Measurements from ENCODE around the gene SUDS3. TPM values are rescaled to one million over a fixed set of nuclear protein-coding genes. Genes with fewer than 3 reads are reported as not detected.

The SUDS3 gene, protein sequence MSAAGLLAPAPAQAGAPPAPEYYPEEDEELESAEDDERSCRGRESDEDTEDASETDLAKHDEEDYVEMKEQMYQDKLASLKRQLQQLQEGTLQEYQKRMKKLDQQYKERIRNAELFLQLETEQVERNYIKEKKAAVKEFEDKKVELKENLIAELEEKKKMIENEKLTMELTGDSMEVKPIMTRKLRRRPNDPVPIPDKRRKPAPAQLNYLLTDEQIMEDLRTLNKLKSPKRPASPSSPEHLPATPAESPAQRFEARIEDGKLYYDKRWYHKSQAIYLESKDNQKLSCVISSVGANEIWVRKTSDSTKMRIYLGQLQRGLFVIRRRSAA
- 10 to 100 TPM; 23.9 to 32.4 TPM for total RNA-seq

DNA sequence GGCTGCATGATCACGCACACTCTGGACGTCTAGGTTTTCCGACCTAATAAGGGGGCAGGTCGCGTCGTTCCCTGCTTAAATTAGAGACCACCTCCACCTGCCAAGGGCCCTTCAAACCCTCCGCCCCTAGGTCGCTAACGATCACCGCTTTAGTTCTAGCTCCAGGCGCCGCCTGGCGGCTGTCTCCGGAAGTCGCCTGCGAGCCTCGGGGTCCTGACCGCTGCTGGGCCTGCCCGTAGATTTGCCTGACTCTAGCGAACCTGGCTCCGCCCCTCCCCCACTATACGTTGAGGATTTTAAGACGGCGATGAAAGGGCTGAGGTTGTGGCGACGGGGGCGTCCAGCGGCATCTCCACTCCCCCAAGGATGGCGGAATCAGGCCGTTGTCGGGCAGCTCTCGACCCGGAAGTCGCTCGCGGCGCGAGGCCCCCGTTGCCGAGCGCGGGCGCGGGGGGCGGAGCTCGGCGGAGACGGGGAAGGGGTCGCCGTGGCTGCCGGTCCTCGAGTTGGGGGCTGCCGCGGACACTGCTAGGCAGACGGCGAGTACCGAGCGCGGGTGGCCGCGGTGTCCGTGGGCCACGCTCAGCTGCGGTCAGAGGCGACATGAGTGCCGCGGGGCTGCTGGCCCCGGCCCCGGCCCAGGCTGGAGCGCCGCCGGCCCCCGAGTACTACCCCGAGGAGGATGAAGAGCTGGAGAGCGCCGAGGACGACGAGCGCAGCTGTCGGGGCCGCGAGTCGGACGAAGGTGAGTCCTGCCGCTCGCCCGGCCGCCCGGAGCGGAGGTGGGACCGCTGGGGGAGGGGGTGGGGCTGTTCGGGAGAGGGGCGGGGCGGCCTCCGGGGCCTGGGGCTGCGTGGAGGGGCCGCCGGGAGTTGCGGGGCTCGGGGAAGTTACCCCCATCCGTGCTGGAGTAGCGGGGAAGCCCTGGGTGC, at the start of gene SUDS3:
Gene SUDS3, plus strand, starts transcription at position 467 of the 932 bp plus-strand sequence. Its CDS starts 137 bp downstream, at position 604.
- H3K9me3 Mint-ChIP-seq = no peaks in the 10 kb centered on the region
- ATAC-seq = peak; percentile 20 to 46
- H3K27ac Mint-ChIP-seq = peak within 1 kb of the TSS; percentile 98 to 100
- DNase-seq (ENCODE audit: low spot score in 2 of 2) = peak; percentile 92 to 99
- H3K36me3 Mint-ChIP-seq = peaks cover 6% of the 10 kb centered on the region in 2 donors

- H3K27ac Mint-ChIP-seq = no peak overlapping the region
- H3K9me3 Mint-ChIP-seq = no peaks in the 10 kb centered on the region
- no peak for ATAC-seq
- no peak for DNase-seq (ENCODE audit: low spot score in 2 of 2)
- peaks cover 0 to 7% of the 10 kb centered on the region in 2 donors for H3K36me3 Mint-ChIP-seq
These were observed 49.4 kb upstream of the SUDS3 start for GRCh38 chr12:118326991-118327390.

DNA sequence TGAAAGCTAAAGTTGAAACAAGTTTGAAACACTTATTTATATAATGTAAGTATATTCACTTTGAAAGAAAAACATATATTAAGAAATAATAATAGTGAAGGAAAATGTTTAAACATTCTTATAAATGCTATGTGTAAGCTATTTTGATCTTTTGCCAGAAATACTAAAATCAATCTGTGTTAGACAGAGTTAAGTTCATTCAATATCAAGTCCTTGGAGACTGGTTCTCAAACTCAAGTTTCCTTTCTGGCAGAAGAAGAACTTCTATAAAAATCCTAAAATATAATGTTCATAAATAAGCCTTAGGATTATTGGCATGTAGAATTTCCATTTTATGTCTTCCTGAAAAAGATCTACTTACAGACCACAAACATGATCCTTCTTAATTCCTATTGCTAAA, 49.0 kb upstream of the SUDS3 start:
- H3K9me3 Mint-ChIP-seq = no peaks in the 10 kb centered on the region
- no peak for DNase-seq (ENCODE audit: low spot score in 2 of 2)
- peaks cover 0 to 7% of the 10 kb centered on the region in 2 donors for H3K36me3 Mint-ChIP-seq
- no peak for ATAC-seq
- no peak overlapping the region for H3K27ac Mint-ChIP-seq

- DNase-seq (ENCODE audit: low spot score in 2 of 2) (no peak), ATAC-seq (no peak)
- no peak overlapping the region for H3K27ac Mint-ChIP-seq
- H3K36me3 Mint-ChIP-seq = peaks cover 0 to 17% of the 10 kb centered on the region in 2 donors
- H3K9me3 Mint-ChIP-seq = peaks cover 0 to 5% of the 10 kb centered on the region in 2 donors
These were observed 47.6 kb upstream of the SUDS3 start for GRCh38 chr12:118328486-118329330.

GRCh38 chr12:118330421-118331018, 45.8 kb upstream of the SUDS3 start:
- H3K27ac Mint-ChIP-seq = peak overlapping the region in 1 of 2 donors; percentile 1
- peaks cover 0 to 5% of the 10 kb centered on the region in 2 donors for H3K9me3 Mint-ChIP-seq
- peaks cover 0 to 20% of the 10 kb centered on the region in 2 donors for H3K36me3 Mint-ChIP-seq
- ATAC-seq = no peak
- no peak for DNase-seq (ENCODE audit: low spot score in 2 of 2)

GRCh38 chr12:118332511-118332910, 43.8 kb upstream of the SUDS3 start:
- Mint-ChIP-seq H3K36me3 (peaks cover 0 to 22% of the 10 kb centered on the region in 2 donors), H3K9me3 (peaks cover 0 to 5% of the 10 kb centered on the region in 2 donors), H3K27ac (no peak overlapping the region)
- ATAC-seq = no peak
- no peak for DNase-seq (ENCODE audit: low spot score in 2 of 2)

- DNase-seq (ENCODE audit: low spot score in 2 of 2) (no peak), ATAC-seq (no peak)
- H3K9me3 Mint-ChIP-seq = peaks cover 0 to 5% of the 10 kb centered on the region in 2 donors
- H3K36me3 Mint-ChIP-seq = peaks cover 0 to 22% of the 10 kb centered on the region in 2 donors
- H3K27ac Mint-ChIP-seq = no peak overlapping the region
These were observed 42.1 kb upstream of the SUDS3 start for GRCh38 chr12:118334241-118334640.

DNA sequence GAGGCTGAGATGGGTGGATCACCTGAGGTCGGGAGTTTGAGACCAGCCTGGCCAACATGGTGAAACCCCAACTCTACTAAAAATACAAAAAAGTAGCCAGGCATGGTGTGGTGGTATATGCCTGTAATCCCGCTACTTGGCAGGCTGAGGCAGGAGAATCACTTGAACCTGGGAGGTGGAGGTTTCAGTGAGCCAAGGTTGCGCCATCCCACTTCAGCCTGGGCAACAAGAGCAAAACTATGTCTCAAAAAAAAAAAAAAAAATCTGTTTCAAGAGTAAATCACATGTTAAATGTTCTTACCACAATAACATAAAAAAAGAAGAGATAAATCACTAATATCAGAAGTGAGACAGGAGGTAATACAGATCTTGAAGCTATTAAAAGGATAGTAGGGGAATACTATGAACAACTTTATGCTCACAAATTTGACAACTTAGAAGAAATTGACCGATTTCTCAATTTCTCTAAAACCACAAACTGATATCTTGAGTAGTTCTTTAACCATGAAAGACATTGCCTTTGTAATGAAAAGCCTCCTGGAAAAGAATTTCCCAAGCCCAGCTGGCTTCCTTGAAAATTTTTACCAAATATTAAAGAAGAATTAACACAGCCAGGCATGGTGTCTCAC, 41.3 kb upstream of the SUDS3 start:
- DNase-seq (ENCODE audit: low spot score in 2 of 2) (no peak), ATAC-seq (no peak)
- H3K9me3 Mint-ChIP-seq = peaks cover 0 to 5% of the 10 kb centered on the region in 2 donors
- peaks cover 0 to 27% of the 10 kb centered on the region in 2 donors for H3K36me3 Mint-ChIP-seq
- H3K27ac Mint-ChIP-seq = no peak overlapping the region

DNA sequence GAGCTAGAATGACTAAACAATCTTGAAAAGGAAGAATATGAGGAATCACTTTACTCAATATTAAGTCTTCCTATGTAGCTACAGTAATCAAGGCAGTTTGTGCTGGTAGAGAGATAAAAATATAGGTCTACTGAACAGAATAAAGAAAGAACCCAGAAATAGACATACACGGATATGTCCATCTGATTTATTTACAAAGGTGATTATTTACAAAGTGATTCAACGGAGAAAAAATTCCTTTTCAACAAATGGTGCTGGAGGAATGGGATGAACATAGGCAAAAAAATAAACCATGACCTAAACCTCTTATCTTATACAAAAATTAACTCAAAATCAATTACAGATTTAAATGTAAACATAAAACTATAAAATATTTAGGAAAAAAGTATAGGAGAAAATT, 40.2 kb upstream of the SUDS3 start:
- Mint-ChIP-seq H3K27ac (no peak overlapping the region), H3K9me3 (peaks cover 0 to 5% of the 10 kb centered on the region in 2 donors), H3K36me3 (peaks cover 0 to 22% of the 10 kb centered on the region in 2 donors)
- ATAC-seq (no peak), DNase-seq (ENCODE audit: low spot score in 2 of 2) (no peak)

- ATAC-seq (no peak), DNase-seq (ENCODE audit: low spot score in 2 of 2) (no peak)
- Mint-ChIP-seq H3K27ac (no peak overlapping the region), H3K9me3 (peaks cover 0 to 5% of the 10 kb centered on the region in 2 donors), H3K36me3 (peaks cover 0 to 22% of the 10 kb centered on the region in 2 donors)
These were observed 39.0 kb upstream of the SUDS3 start for GRCh38 chr12:118337194-118337838.

GRCh38 chr12:118342090-118342489, 34.3 kb upstream of the SUDS3 start:
- no peak overlapping the region for H3K27ac Mint-ChIP-seq
- DNase-seq (ENCODE audit: low spot score in 2 of 2) (no peak), ATAC-seq (no peak)
- H3K36me3 Mint-ChIP-seq = peaks cover 0 to 7% of the 10 kb centered on the region in 2 donors
- no peaks in the 10 kb centered on the region for H3K9me3 Mint-ChIP-seq

DNA sequence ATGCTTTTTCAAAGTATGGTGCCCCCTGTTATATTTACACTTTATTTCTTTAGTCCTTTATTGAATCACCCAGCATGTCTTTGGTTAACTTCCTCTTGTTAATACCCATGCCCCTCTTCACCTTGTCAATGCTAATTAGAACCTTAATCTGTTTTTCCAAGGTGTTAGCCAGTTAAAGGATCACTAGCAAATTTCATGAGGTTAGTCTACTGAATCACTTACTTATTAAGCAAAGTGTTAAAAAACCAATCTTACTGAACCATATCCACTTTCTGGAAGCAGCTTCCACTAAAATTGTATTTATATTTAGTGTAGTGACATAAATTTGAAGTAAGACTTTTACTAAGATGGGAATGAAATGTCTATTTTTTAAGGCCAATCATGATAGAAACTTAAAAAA, 31.5 kb upstream of the SUDS3 start:
- Mint-ChIP-seq H3K27ac (no peak overlapping the region), H3K36me3 (peaks cover 0 to 4% of the 10 kb centered on the region in 2 donors), H3K9me3 (no peaks in the 10 kb centered on the region)
- ATAC-seq (no peak), DNase-seq (ENCODE audit: low spot score in 2 of 2) (no peak)

DNA sequence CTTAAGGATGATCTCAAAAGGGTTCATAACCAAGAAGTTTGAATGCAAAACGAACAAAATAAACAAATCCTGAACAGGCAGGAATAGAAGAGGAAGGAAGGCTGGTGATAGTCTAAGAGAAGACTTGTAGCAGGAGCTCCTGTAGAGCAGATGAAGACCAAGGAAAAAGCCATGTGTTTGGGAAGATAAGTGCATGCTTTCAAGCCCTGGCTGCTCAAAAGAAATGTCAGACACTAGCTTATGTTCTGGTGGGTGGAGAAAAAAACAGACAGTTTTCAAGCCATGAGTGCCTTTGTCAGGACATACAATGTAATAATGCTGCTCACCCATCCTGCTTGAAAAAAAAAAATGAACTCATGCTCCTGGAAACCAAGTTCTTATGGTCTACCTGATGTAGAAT, 31.0 kb upstream of the SUDS3 start:
- DNase-seq (ENCODE audit: low spot score in 2 of 2) = no peak
- no peak overlapping the region for H3K27ac Mint-ChIP-seq

GRCh38 chr12:118346895-118347294, 29.5 kb upstream of the SUDS3 start:
- DNase-seq (ENCODE audit: low spot score in 2 of 2) = no peak
- no peak for ATAC-seq
- Mint-ChIP-seq H3K9me3 (no peaks in the 10 kb centered on the region), H3K27ac (no peak overlapping the region), H3K36me3 (no peaks in the 10 kb centered on the region)

More for the DNA sequence above, 31.0 kb upstream of the SUDS3 start:
- Mint-ChIP-seq H3K9me3 (no peaks in the 10 kb centered on the region), H3K36me3 (no peaks in the 10 kb centered on the region)
- ATAC-seq = no peak

DNA sequence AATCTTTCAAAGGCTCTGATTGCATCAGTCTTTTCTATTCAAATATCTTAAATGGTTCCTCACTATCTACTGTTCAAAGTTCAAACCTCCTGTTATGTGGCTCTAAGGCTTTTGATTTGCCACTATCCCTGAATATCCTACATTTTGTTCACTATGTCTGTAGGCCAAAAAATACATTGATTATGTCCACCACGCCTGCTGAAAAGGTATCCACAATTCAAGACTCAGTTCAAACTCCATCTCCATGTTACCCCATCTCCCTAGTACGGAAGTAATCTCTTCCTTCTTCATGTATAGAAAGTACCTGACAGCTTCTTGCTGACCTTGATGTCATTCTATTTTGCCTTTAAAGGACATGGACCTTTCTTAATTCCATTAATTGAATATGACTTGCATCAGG, 28.4 kb upstream of the SUDS3 start:
- ATAC-seq (no peak), DNase-seq (ENCODE audit: low spot score in 2 of 2) (no peak)
- H3K9me3 Mint-ChIP-seq = no peaks in the 10 kb centered on the region
- H3K36me3 Mint-ChIP-seq = peaks cover under 1 to 2% of the 10 kb centered on the region in 2 donors
- no peak overlapping the region for H3K27ac Mint-ChIP-seq
